IMR-90 (cell line): Measurements from ENCODE around the gene TES. TPM values are rescaled to one million over a fixed set of nuclear protein-coding genes. Genes with fewer than 3 reads are reported as not detected.

Source experiments
- ATAC-seq: fragments of 200-7000 bp; cut with Tn5 transposase; 2 replicates; pipeline ENCODE4 v1.9.1; 2020; ENCODE audit warnings: low read depth, mild to moderate bottlenecking, moderate library complexity
- BruUV-seq: library from RNA; stranded (reverse); fragments of 400-500 nt; replicated peaks from 2 replicates; lab custom pipeline; 2021; lab: Mats Ljungman, UMichigan
- CTCF ChIA-PET: fragments of 300-600 bp; formaldehyde crosslinking; extraction: SDS; loops from one replicate; lab custom pipeline; 2021; ENCODE audit warnings: antibody characterized with exemption; lab: Yijun Ruan, JAX
- POLR2A ChIA-PET: fragments of 300-600 bp; sonication (Branson Sonifier 250); formaldehyde crosslinking; loops from one replicate; lab custom pipeline; 2022; ENCODE audit warnings: antibody characterized with exemption; ENCODE audit not compliant: unreplicated experiment; lab: Charles Lee
- DNase-seq: peaks from one replicate; pipeline ENCODE4 v3.0.0; 2013
- H2AFZ ChIP-seq: replicated peaks from 2 replicates; pipeline ENCODE3; 2013; ENCODE audit warnings: low read length, mild to moderate bottlenecking; ENCODE audit not compliant: poor library complexity
- H2AK5ac ChIP-seq: 2 replicates; pipeline ENCODE4 v1.6.1; 2013; ENCODE audit warnings: low read depth, low read length, inconsistent platforms
- H2AK9ac ChIP-seq: replicated peaks from 2 replicates; pipeline ENCODE3; 2013; ENCODE audit warnings: mild to moderate bottlenecking, low read depth, low read length, moderate library complexity; ENCODE audit not compliant: poor library complexity
- H2BK120ac ChIP-seq: 2 replicates; pipeline ENCODE4 v1.6.1; 2013; ENCODE audit warnings: low read depth, low read length, inconsistent platforms
- H2BK15ac ChIP-seq: 3 replicates; pipeline ENCODE4 v1.6.1; 2013; ENCODE audit warnings: low read depth, low read length, inconsistent platforms
- H2BK20ac ChIP-seq: 2 replicates; pipeline ENCODE4 v1.6.1; 2013; ENCODE audit warnings: low read depth, mild to moderate bottlenecking, inconsistent platforms, low read length, moderate library complexity
- H2BK5ac ChIP-seq: 2 replicates; pipeline ENCODE4 v1.6.1; 2013; ENCODE audit warnings: mild to moderate bottlenecking, low read depth, low read length, inconsistent platforms; ENCODE audit not compliant: poor library complexity, severe bottlenecking
- H3K14ac ChIP-seq: replicated peaks from 2 replicates; pipeline ENCODE4 v1.6.1; 2013; ENCODE audit warnings: low read depth, low read length, inconsistent platforms
- H3K18ac ChIP-seq: 2 replicates; pipeline ENCODE4 v1.6.1; 2013; ENCODE audit warnings: low read depth, low read length, control low read depth
- H3K23ac ChIP-seq: 2 replicates; pipeline ENCODE4 v1.6.1; 2013; ENCODE audit warnings: low read depth, low read length, inconsistent platforms
- H3K27ac ChIP-seq: 2 replicates; pipeline ENCODE4 v1.5.1; 2013; ENCODE audit warnings: mild to moderate bottlenecking, control low read depth, low read length; ENCODE audit not compliant: insufficient read depth
- H3K27me3 ChIP-seq: 2 replicates; pipeline ENCODE4 v1.6.1; 2013; ENCODE audit warnings: low read length; ENCODE audit not compliant: control insufficient read depth, insufficient read depth
- H3K36me3 ChIP-seq: 2 replicates; pipeline ENCODE4 v1.6.1; 2013; ENCODE audit warnings: low read length, mixed read lengths; ENCODE audit not compliant: control insufficient read depth, insufficient read depth
- H3K4ac ChIP-seq: 2 replicates; pipeline ENCODE4 v1.6.1; 2013; ENCODE audit warnings: low read depth, low read length, inconsistent platforms
- H3K4me1 ChIP-seq: 2 replicates; pipeline ENCODE4 v1.6.1; 2013; ENCODE audit warnings: low read length, mixed read lengths; ENCODE audit not compliant: control insufficient read depth, insufficient read depth
- H3K4me2 ChIP-seq: 2 replicates; pipeline ENCODE4 v1.6.1; 2013; ENCODE audit warnings: low read depth, mild to moderate bottlenecking, control low read depth, low read length, moderate library complexity
- H3K4me3 ChIP-seq: 2 replicates; pipeline ENCODE4 v1.5.1; 2013; ENCODE audit warnings: low read depth, mild to moderate bottlenecking, control low read depth, low read length, moderate library complexity; ENCODE audit not compliant: insufficient read depth
- H3K56ac ChIP-seq: 2 replicates; pipeline ENCODE4 v1.6.1; 2013; ENCODE audit warnings: low read length, inconsistent platforms; ENCODE audit not compliant: insufficient read depth; ENCODE audit errors: extremely low read depth
- H3K79me1 ChIP-seq, 2 experiments: 2 replicates each; pipeline ENCODE4 v1.6.1; 2013; ENCODE audit warnings: low read length in 2 of 2, inconsistent platforms in 1 of 2, low read depth in 1 of 2
- H3K9ac ChIP-seq: 2 replicates; pipeline ENCODE4 v1.6.1; 2013; ENCODE audit warnings: low read depth, low read length, control low read depth
- H3K9me1 ChIP-seq: 2 replicates; pipeline ENCODE4 v1.6.1; 2013; ENCODE audit warnings: low read length, inconsistent platforms; ENCODE audit not compliant: insufficient read depth
- H3K9me3 ChIP-seq: 2 replicates; pipeline ENCODE4 v1.6.1; 2013; ENCODE audit warnings: low read length; ENCODE audit not compliant: control insufficient read depth, insufficient read depth
- H4K20me1 ChIP-seq: 2 replicates; pipeline ENCODE4 v1.6.1; 2013; ENCODE audit warnings: low read length, inconsistent platforms; ENCODE audit not compliant: insufficient read depth
- H4K5ac ChIP-seq: 2 replicates; pipeline ENCODE4 v1.6.1; 2013; ENCODE audit warnings: mild to moderate bottlenecking, low read depth, low read length, control low read depth
- H4K8ac ChIP-seq, 2 experiments: 2 replicates each; pipeline ENCODE4 v1.6.1; 2013; ENCODE audit warnings: low read depth in 2 of 2, low read length in 2 of 2, control low read depth in 1 of 2, inconsistent platforms in 1 of 2
- H4K91ac ChIP-seq: 2 replicates; pipeline ENCODE4 v1.6.1; 2013; ENCODE audit warnings: low read depth, low read length, inconsistent platforms; ENCODE audit not compliant: insufficient read depth
- BHLHE40 ChIP-seq: fragments of 150-350 bp; IDR thresholded peaks from 2 replicates; pipeline ENCODE4 v1.6.1; 2016; ENCODE audit warnings: mild to moderate bottlenecking, low read depth, low read length
- CEBPB ChIP-seq: IDR thresholded peaks from 2 replicates; pipeline ENCODE4 v1.6.1; 2012; ENCODE audit warnings: low read depth, low read length, improper control_type of control experiment
- CHD1 ChIP-seq: IDR thresholded peaks from 2 replicates; pipeline ENCODE4 v1.6.1; 2012; ENCODE audit warnings: low read depth, low read length, improper control_type of control experiment
- CTCF ChIP-seq: conservative IDR thresholded peaks from 2 replicates; pipeline ENCODE4 v1.5.1; 2012; ENCODE audit warnings: mild to moderate bottlenecking, low read depth, low read length, improper control_type of control experiment
- ELK1 ChIP-seq: fragments of 150-350 bp; IDR thresholded peaks from 2 replicates; pipeline ENCODE4 v1.6.1; 2016; ENCODE audit warnings: low read depth, mild to moderate bottlenecking, low read length, moderate library complexity, borderline replicate concordance
- FOS ChIP-seq: fragments of 150-350 bp; IDR thresholded peaks from 2 replicates; pipeline ENCODE4 v1.6.1; 2016; ENCODE audit warnings: low read depth, low read length
- MAFK ChIP-seq: IDR thresholded peaks from 2 replicates; pipeline ENCODE4 v1.6.1; 2012; ENCODE audit warnings: low read depth, low read length, improper control_type of control experiment
- MAZ ChIP-seq: IDR thresholded peaks from 2 replicates; pipeline ENCODE4 v1.6.1; 2012; ENCODE audit warnings: low read depth, mild to moderate bottlenecking, low read length, improper control_type of control experiment, moderate library complexity, borderline replicate concordance
- NFE2L2 ChIP-seq: fragments of 150-350 bp; IDR thresholded peaks from 2 replicates; pipeline ENCODE4 v1.6.1; 2016; ENCODE audit warnings: low read depth, mild to moderate bottlenecking, low read length
- RAD21 ChIP-seq: IDR thresholded peaks from 2 replicates; pipeline ENCODE4 v1.6.1; 2012; ENCODE audit warnings: low read length, improper control_type of control experiment
- RCOR1 ChIP-seq: IDR thresholded peaks from 2 replicates; pipeline ENCODE4 v1.6.1; 2012; ENCODE audit warnings: mild to moderate bottlenecking, low read length, improper control_type of control experiment; ENCODE audit not compliant: insufficient replicate concordance
- RFX5 ChIP-seq: IDR thresholded peaks from 2 replicates; pipeline ENCODE4 v1.8.0; 2012; ENCODE audit warnings: low read depth, mild to moderate bottlenecking, low read length, moderate library complexity
- SMC3 ChIP-seq: fragments of 150-350 bp; IDR thresholded peaks from 2 replicates; pipeline ENCODE4 v1.6.1; 2016; ENCODE audit warnings: low read depth, mild to moderate bottlenecking, antibody characterized with exemption, low read length, moderate library complexity
- WGBS, 2 experiments: methylation state at CpG; one replicate each; pipeline versions ENCODE4 v1.1.5 to v1.1.7; 2013; ENCODE audit warnings: missing lambda C conversion rate in 2 of 2; ENCODE audit not compliant: insufficient read length in 1 of 2; ENCODE audit errors: extremely low coverage in 2 of 2; 5-methylcytosine and 5-hydroxymethylcytosine counted together
- dilution Hi-C: fragments of 300-500 bp; cut with HindIII; formaldehyde crosslinking; loops from one replicate; pipeline ENCODE4 v1.14.3; 2018; ENCODE audit warnings: low sequenced_read_pairs; ENCODE audit not compliant: unreplicated experiment
- in situ Hi-C: fragments of 300-500 bp; cut with MboI; formaldehyde crosslinking; loops from 3 replicates; pipeline ENCODE4 v1.14.3; 2019; ENCODE audit warnings: low sequenced_read_pairs, inconsistent platforms, mixed read lengths
- intact Hi-C: fragments of 100-400 bp; cut with micrococcal nuclease; formaldehyde crosslinking; loops from 2 replicates; pipeline ENCODE4 v1.10.0; 2022
- polyA plus RNA-seq, 3 experiments: library from polyadenylated mRNA; depleted of rRNA; stranded (reverse); fragments of >200 nt; gene quantifications; 2 replicates each; pipeline ENCODE4 v1.2.3, GENCODE V29; 2012; ENCODE audit warnings: low replicate concordance in 1 of 3
- total RNA-seq: library from RNA; depleted of rRNA; stranded (reverse); fragments of >200 nt; gene quantifications from 2 replicates; pipeline ENCODE4 v1.2.3, GENCODE V29; 2012
- TF ChIP-seq, protein P1 (sequence below): fragments of 150-350 bp; IDR thresholded peaks from 2 replicates; pipeline ENCODE4 v1.6.1; 2017; ENCODE audit warnings: mild to moderate bottlenecking, antibody characterized with exemption, low read length, low read depth

The TES gene
- total and polyA plus RNA-seq, 2 of the 4 experiments (the other 2 are of a cell fraction) = 54.0 to 83.3 TPM

DNA sequence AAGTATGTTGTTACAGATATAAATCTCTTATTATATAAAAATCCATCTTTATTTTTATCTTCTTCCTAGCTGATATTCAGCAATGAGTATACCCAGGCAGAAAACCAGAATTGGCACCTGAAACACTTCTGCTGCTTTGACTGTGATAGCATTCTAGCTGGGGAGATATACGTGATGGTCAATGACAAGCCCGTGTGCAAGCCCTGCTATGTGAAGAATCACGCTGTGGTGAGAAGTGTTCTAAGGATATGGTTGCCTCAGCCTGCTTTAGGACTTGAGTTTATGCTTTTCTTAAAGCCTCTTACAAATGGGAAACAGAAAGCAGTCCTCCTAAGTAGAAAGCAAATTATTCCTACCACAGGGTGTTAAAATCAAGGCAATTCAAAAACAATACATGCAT, 41.9 kb downstream of the TES start:
- peaks cover 8 to 17% of the 10 kb centered on the region in 2 experiments; a peak in 3 of 4 replicates for H3K79me1 ChIP-seq
- H3K27me3 ChIP-seq = no peaks in the 10 kb centered on the region
- no peak overlapping the region for H3K14ac ChIP-seq
- CTCF ChIA-PET = no interaction called here
- no peak overlapping the region for H3K9ac ChIP-seq
- no peak overlapping the region for H3K27ac ChIP-seq
- no peak overlapping the region for H2BK120ac ChIP-seq
- H2AK5ac ChIP-seq = 0 out of 2 replicates have a peak overlapping the region, but pooled peaks have one; percentile 56
- in situ Hi-C loops (no loop called here), intact Hi-C loops (no loop called here), dilution Hi-C loops (loop anchor here (25.0 kb wide), 1 partner anchor 260 kb away; no protein-coding TSS in a partner anchor)
- H2BK15ac ChIP-seq = no peak overlapping the region
- WGBS, 2 experiments = no CpG with 5 or more reads among the region's 3 CpGs
- H4K91ac ChIP-seq = no peak overlapping the region
- H3K56ac ChIP-seq = no peak overlapping the region
- H3K18ac ChIP-seq = no peak overlapping the region
- POLR2A ChIA-PET = no interaction called here
- H3K9me3 ChIP-seq = no peaks in the 10 kb centered on the region
- peaks cover 14% of the 10 kb centered on the region for H3K36me3 ChIP-seq
- H4K5ac ChIP-seq = no peak overlapping the region
- no peak overlapping the region for H3K23ac ChIP-seq
- H4K20me1 ChIP-seq = no peaks in the 10 kb centered on the region
- H3K4me1 ChIP-seq = peaks cover 3% of the 10 kb centered on the region
- BruUV-seq = no TSS peak
- no peak overlapping the region for H2AFZ ChIP-seq
- H4K8ac ChIP-seq = no peak overlapping the region
- DNase-seq = no peak
- H2BK5ac ChIP-seq = no peak overlapping the region
- TF ChIP-seq MAFK = no peak
- no peak for TF ChIP-seq ELK1
- TF ChIP-seq, protein P1, sequence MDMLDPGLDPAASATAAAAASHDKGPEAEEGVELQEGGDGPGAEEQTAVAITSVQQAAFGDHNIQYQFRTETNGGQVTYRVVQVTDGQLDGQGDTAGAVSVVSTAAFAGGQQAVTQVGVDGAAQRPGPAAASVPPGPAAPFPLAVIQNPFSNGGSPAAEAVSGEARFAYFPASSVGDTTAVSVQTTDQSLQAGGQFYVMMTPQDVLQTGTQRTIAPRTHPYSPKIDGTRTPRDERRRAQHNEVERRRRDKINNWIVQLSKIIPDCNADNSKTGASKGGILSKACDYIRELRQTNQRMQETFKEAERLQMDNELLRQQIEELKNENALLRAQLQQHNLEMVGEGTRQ = no peak
- TF ChIP-seq NFE2L2 = no peak
- no peak for TF ChIP-seq RAD21
- no peak for TF ChIP-seq CEBPB
- TF ChIP-seq MAZ = no peak
- no peak for TF ChIP-seq BHLHE40
- TF ChIP-seq CHD1 = no peak
- TF ChIP-seq RCOR1 = no peak
- TF ChIP-seq CTCF = no peak
- TF ChIP-seq RFX5 = no peak
- TF ChIP-seq SMC3 = no peak
- no peak for TF ChIP-seq FOS
- no peak overlapping the region for H3K4ac ChIP-seq
- no peak overlapping the region for H2AK9ac ChIP-seq
- no peak overlapping the region for H3K4me2 ChIP-seq
- H2BK20ac ChIP-seq = no peak overlapping the region
- H3K4me3 ChIP-seq = no peak overlapping the region
- no peak for ATAC-seq
- peaks cover 8% of the 10 kb centered on the region for H3K9me1 ChIP-seq
